Measurements from ENCODE around the gene UIMC1.

UIMC1 gene

GRCh38 chr5:176921714-176922113 lies 84.9 kb downstream of the UIMC1 start (continued):
- TF ChIP-seq PRDM10 (tag by site-specific recombination; IDR thresholded peaks at IDR 0.05) (peak; percentile 90; the same call in 1 of the 2 replicates), ZBTB44 (tag by site-specific recombination; IDR thresholded peaks at IDR 0.05) (0 out of 2 replicates have a peak, but pooled peaks have one; percentile 6), ZNF398 (tag by site-specific recombination; IDR thresholded peaks at IDR 0.05) (no peak), PRDM6 (tag by site-specific recombination; IDR thresholded peaks at IDR 0.05) (peak; percentile 60; the same call in 1 of the 2 replicates), ZNF114 (tag by site-specific recombination; IDR thresholded peaks at IDR 0.05) (no peak)

- H3K4me3 ChIP-seq (ENCODE audit: low read depth, low read length), result no peak overlapping the region
- no peak for TF ChIP-seq ZNF248 (tag by site-specific recombination; IDR thresholded peaks at IDR 0.05)
- no peaks in the 10 kb centered on the region for H3K9me3 ChIP-seq (ENCODE audit: control insufficient read depth, insufficient read depth, low read depth, low read length)
- ChIA-PET POLR2A (no interaction called here), CTCF (interaction anchor here (0.9 kb wide), 1 partner anchor 258 kb away, joined by 4 read pairs; no protein-coding TSS in a partner anchor)
- peaks cover 4 to 14% of the 10 kb centered on the region in 2 experiments; a peak in 2 of 3 replicates for H3K36me3 ChIP-seq (ENCODE audit: control insufficient read depth in 2 of 2, insufficient read depth in 1 of 2, low read length in 2 of 2)
- no peak overlapping the region for H3K27ac ChIP-seq (ENCODE audit: extremely low read depth, low read depth, low read length)
- peaks cover 27% of the 10 kb centered on the region for H3K4me1 ChIP-seq (ENCODE audit: control insufficient read depth, insufficient read depth, low read length)
Measured at GRCh38 chr5:176918613-176919012, 88.0 kb downstream of the UIMC1 start.

GRCh38 chr5:176916337-176916736 lies 90.2 kb downstream of the UIMC1 start:
- H3K4me1 ChIP-seq (ENCODE audit: control insufficient read depth, insufficient read depth, low read length), result peaks cover 12% of the 10 kb centered on the region
- peaks cover 4 to 21% of the 10 kb centered on the region in 2 experiments; a peak in 2 of 3 replicates for H3K36me3 ChIP-seq (ENCODE audit: control insufficient read depth in 2 of 2, insufficient read depth in 1 of 2, low read length in 2 of 2)
- POLR2A ChIA-PET, result interaction anchor here (0.6 kb wide), 1 partner anchor 86 kb away, joined by 4 read pairs; no protein-coding TSS in a partner anchor
- CTCF ChIA-PET, result interaction anchor here (1.4 kb wide), 1 partner anchor 18 kb away, joined by 4 read pairs; no protein-coding TSS in a partner anchor
- no peaks in the 10 kb centered on the region for H3K9me3 ChIP-seq (ENCODE audit: control insufficient read depth, insufficient read depth, low read depth, low read length)
- no peak overlapping the region for H3K4me3 ChIP-seq (ENCODE audit: low read depth, low read length)
- H3K27ac ChIP-seq (ENCODE audit: extremely low read depth, low read depth, low read length), result no peak overlapping the region
- no peak for TF ChIP-seq BCL11A (tag by site-specific recombination; IDR thresholded peaks at IDR 0.05; ENCODE audit: low read depth)
- no peak for TF ChIP-seq ZNF610 (tag by site-specific recombination; IDR thresholded peaks at IDR 0.05; ENCODE audit: borderline replicate concordance)
- TF ChIP-seq ZNF843 (tag by site-specific recombination; IDR thresholded peaks at IDR 0.05), result peak; percentile 72; the same call in 1 of the 2 replicates
- no peak for TF ChIP-seq ZNF350 (tag by site-specific recombination; IDR thresholded peaks at IDR 0.05)
- TF ChIP-seq ZNF354C (tag by site-specific recombination; IDR thresholded peaks at IDR 0.05; ENCODE audit: borderline replicate concordance, low read depth), result no peak
- TF ChIP-seq ZNF274 (IDR thresholded peaks at IDR 0.05; ENCODE audit: low read length), result no peak
- TF ChIP-seq ZNF274 (tag by site-specific recombination; IDR thresholded peaks at IDR 0.05; ENCODE audit: borderline replicate concordance), result no peak
- TF ChIP-seq HOXD13 (CRISPR knock-in tag; IDR thresholded peaks at IDR 0.05; ENCODE audit: borderline replicate concordance), result no peak
- TF ChIP-seq WT1 (tag by site-specific recombination; IDR thresholded peaks at IDR 0.05), result no peak
- TF ChIP-seq ZBTB6 (tag by site-specific recombination; IDR thresholded peaks at IDR 0.05), result no peak
- no peak for TF ChIP-seq ZNF664 (tag by site-specific recombination; IDR thresholded peaks at IDR 0.05)
- TF ChIP-seq ZNF785 (tag by site-specific recombination; IDR thresholded peaks at IDR 0.05), result no peak
- TF ChIP-seq ZNF521 (tag by site-specific recombination; IDR thresholded peaks at IDR 0.05), result no peak
- peak; percentile 88 for TF ChIP-seq SCRT1 (tag by site-specific recombination; IDR thresholded peaks at IDR 0.05; ENCODE audit: borderline replicate concordance)
- TF ChIP-seq ZSCAN4 (tag by site-specific recombination; IDR thresholded peaks at IDR 0.05), result no peak

Data from HEK293 (cell line).